Bone marrow (tissue), 2 donors: Measurements from ENCODE around the gene GAPVD1.
"Not testable (repeated sequence)": the region's sequence is repeated elsewhere in the genome, so short reads cannot be mapped to it uniquely, and the experiment has no call there.

Source experiments
- DNase-seq, 2 donors: peaks; one replicate each; lab custom pipeline; 2025; lab: John Stamatoyannopoulos, UW

The GAPVD1 gene

DNA sequence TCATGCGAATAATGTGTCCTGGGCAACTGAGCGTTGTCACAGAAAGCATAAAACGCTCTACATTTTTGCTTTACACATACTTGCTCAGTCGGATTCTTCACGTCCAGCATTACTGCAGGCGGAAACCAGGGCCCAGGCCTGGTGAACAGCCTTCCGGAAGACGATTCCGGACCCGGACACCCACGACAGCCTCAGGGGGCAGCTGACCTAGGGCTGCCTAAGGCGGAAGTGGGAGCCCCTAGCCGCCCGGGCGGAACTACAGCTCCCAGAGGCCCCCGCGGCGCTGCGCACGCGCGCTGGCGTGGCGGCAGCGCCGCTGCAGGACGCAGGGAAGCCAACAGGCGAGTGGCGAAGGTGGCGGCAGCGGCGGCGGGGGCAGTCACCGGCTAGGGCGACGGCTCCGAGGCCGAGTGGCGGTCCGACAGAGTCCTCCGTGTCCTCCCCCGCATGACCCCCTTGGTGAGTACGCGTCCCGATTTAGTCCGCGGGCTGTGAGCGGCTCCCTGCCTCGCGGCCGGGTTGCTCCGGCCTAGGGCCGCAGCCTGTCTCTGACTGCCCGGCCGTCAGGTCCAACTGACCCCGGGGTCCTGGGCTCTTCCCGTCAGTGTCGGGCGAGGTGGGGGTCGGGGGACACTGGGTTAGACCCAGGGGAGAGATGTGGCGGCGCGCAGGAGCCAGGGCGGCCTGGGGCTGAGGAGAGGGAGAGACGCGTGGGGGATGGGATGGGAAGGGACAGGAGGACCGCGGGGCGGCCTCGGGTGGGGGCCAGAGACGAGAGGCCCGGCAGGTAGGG lies at the start of gene GAPVD1:
GAPVD1 (plus strand) TSS at position 326 of the 793 bp plus-strand sequence. CDS start 37,096 bp downstream, outside the sequence.
- DNase-seq, result peak; percentile 78 to 83

- no peak for DNase-seq
Observed at GRCh38 chr9:125214186-125214585, 47.4 kb upstream of the GAPVD1 start.

GRCh38 chr9:125218621-125219020 lies 43.0 kb upstream of the GAPVD1 start:
- no peak for DNase-seq

- not testable (repeated sequence) for DNase-seq
Observed at GRCh38 chr9:125224858-125225257, 36.8 kb upstream of the GAPVD1 start.

DNA sequence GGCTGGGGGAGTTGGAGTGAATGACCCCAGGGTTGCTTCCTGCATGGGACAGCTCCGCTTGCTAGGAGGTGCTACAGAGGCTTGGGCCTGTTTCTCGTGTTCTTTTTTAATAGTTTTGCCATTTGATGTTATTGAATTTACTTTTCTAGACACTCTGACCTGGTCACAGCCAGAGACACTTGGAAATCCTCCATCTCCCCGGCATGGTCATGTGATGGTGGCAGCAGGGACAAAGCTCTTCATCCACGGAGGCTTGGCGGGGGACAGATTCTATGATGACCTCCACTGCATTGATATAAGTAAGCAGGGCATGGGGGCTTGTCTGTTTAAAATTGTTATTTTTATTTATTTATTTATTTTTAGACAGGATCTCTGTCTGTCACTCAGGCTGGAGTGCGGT lies 33.9 kb upstream of the GAPVD1 start:
- no peak for DNase-seq

DNA sequence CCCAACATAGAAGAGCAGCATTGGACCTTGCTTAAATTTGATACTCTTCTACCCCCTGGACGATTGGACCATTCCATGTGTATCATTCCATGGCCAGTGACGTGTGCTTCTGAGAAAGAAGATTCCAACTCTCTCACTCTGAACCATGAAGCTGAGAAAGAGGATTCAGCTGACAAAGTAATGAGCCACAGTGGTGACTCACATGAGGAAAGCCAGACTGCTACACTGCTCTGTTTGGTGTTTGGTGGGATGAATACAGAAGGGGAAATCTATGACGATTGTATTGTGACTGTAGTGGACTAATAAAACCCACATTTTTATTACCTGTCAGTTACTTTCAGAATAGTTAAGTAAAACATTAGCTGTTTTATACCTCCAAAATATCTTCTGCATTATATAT lies 27.9 kb upstream of the GAPVD1 start:
- no peak for DNase-seq

DNA sequence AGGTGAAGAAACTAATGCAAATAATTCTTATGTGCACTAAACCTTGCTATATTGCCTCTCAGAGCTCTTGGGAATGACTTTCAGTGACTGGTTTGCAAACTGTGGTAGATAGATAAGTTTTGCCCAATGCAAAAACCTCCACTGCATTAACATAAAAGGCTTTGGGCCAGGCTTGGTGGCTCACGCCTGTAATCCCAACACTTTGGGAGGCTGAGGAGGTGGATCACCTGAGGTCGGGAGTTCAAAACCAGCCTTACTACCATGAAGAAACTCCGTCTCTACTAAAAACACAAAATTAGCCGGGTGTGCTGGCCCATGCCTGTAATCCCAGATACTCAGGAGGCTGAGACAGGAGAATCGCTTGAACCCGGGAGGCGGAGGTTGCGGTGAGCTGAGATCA lies 27.5 kb upstream of the GAPVD1 start:
- DNase-seq, result not testable (repeated sequence)

GRCh38 chr9:125235804-125236519 lies 25.7 kb upstream of the GAPVD1 start:
- DNase-seq, result no peak

DNA sequence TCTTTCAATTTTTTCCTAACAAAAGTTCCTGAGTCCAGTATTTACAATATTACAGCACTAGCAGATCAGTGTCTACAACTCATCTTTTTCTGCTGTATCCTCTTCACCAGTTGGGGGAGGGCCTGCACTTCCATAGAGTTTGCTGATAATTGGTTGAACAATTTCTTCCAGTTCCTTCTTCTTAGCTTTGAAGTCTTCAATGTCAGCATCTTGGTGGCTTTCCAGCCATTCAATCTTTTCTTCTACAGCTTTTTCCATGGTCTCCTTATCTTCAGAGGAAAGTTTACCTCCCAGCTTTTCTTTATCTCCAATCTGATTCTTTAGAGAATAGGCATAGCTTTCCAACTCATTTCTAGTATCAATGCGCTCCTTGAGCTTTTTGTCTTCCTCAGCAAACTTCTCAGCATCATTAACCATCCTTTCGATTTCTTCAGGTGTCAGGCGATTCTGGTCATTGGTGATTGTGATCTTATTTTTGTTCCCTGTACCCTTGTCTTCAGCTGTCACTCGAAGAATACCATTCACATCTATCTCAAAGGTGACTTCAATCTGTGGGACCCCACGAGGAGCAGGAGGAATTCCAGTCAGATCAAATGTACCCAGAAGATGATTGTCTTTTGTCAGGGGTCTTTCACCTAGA lies 25.0 kb upstream of the GAPVD1 start:
- DNase-seq, result not testable (repeated sequence)

- DNase-seq, result no peak
Observed at GRCh38 chr9:125238127-125238914, 23.3 kb upstream of the GAPVD1 start.

GRCh38 chr9:125238915-125239446 lies 22.6 kb upstream of the GAPVD1 start:
- no peak for DNase-seq

DNA sequence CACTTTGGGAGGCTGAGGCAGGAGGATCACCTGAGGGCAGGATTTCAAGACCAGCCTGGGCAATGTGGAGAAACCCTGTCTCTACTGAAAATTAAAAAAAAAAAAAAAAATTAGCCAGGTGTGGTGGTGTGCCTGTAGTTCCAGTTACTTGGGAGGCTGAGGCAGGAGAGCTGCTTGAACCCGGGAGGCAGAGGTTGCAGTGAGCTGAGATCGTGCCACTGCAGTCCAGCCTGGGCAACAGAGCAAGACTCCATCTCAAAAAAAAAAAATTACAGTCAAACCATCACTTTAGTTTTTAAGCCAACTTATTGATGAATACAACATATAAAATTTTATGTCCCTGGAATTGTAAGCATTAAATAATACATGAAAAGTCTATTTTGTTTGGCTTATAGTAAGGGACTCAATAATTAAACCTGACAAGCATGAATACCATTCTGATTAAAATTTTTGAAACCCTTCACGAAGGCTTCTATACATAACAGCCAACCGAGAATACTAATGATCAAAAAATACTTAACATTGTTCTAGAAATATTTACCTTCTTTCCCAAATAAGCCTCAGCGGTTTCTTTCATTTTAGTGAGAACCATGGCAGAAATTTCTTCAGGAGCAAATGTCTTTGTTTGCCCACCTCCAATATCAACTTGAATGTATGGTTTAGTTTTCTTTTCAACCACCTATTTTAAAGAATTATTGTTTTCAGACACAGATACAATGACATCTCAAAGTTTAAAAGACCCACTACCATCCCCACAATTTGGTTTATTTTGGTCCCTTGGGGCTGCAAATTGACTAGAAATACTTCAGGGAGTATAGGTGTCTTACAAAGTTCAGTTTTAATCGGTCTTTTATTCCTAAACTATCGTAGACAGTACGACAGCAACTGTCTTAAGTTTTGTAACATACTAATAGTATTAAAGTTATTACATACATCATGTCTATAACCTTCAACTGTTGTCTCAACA lies 21.7 kb upstream of the GAPVD1 start:
- no peak for DNase-seq

DNA sequence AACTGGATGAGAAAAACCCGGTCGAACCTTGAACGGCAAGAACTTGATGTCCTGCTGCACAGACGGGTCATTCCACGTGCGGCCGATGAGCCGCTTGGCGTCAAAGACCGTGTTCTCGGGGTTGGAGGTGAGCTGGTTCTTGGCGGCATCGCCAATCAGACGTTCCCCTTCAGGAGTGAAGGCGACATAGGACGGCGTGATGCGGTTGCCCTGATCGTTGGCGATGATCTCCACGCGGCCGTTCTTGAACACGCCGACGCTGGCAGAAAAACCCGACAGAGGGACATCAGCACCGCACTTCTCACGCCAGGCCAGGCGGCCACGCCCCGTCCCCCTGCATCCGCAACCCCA lies 21.0 kb upstream of the GAPVD1 start:
- DNase-seq, result no peak

GRCh38 chr9:125241000-125241862 lies 20.4 kb upstream of the GAPVD1 start, which contains the start of gene HSPA5:
Gene HSPA5 (minus strand): TSS chr9:125241343. CDS start chr9:125241126, 217 bp downstream.
- DNase-seq, result peak; percentile 93 to 99

DNA sequence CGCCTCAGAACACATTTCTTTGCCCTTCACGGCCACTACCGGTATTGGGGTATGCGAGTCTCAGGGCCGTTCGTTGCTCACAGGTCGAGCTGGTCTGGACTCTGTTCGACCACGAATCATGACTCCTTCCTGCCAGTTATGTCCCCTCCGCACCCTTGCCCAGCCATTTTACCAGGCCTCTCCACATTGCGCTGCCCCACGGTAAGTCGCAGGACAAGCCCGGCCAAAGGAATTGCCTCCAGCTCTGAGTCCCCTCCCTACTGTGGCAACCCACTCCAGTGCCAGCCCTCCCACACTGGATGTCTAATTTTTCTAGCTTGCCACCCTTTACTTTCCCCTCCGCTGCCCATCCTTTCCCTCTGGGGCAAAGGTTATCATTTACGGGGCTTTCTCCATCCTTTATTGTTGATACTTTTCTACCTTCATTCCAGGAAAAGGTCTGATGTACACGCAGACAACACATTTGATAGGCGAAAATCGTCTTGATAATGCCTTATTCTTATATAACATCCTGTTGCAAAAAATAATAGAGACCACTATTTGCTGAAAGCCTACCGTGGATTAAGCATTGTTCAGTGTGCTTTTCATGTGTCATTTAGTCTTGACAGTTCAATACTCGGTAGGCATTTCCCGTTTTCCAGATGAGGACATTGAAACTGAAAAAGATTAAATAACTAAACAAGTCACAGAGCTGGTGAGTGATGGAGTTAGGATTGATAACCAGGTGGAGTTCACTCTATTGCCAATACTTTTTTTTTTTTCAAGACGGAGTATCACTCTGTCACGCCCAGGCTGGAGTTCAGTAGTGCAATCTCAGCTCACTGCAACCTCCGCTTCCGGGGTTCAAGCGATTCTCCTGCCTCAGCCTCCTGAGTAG lies 19.5 kb upstream of the GAPVD1 start:
- no peak for DNase-seq

- no peak for DNase-seq
Observed at GRCh38 chr9:125243792-125244260, 17.8 kb upstream of the GAPVD1 start.

GRCh38 chr9:125246261-125246667 lies 15.4 kb upstream of the GAPVD1 start:
- DNase-seq, result no peak

DNA sequence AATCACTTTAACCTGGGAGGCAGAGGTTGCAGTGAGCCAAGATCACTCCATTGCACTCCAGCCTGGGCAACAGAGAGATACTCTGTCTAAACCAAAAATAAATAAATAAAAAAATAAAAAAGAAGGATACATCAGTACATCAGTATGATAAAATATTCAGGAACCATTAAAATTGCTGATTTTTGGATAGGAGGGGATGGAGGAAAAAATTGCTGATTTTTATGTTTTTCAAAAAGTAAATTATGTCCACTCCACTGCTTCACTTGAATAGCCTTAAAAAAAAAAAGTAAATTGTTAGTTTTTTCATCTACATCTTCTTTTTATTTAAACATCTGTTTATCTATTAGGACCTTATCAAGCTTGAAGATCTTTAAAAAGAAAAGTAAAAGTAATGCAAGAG lies 7.4 kb upstream of the GAPVD1 start:
- no peak for DNase-seq
